Heart right ventricle (tissue), 16 donors: ENCODE measurements around the gene FAM13A. TPM values are rescaled to one million over a fixed set of nuclear protein-coding genes. Genes with fewer than 3 reads are reported as not detected.

Experiments used
- ATAC-seq, 8 donors: fragments of 200-7000 bp; cut with Tn5 transposase; one replicate each; pipeline ENCODE4 v1.9.1; 2020; ENCODE audit warnings: mild to moderate bottlenecking in 8 of 8, moderate library complexity in 8 of 8, moderate number of reproducible peaks in 1 of 8
- DNase-seq, 2 donors: peaks; one replicate each; pipeline ENCODE4 v3.0.0-alpha.2; 2020
- H3K27ac ChIP-seq, 10 donors: fragments of 200-600 bp; sonication (generic) in 2 of 10; one replicate each; pipeline versions ENCODE4 v1.5.0 to v1.8.0; 2020 to 2022; ENCODE audit warnings: mild to moderate bottlenecking in 3 of 10
- H3K27me3 ChIP-seq, 7 donors: fragments of 200-600 bp; one replicate each; pipeline ENCODE4 v1.8.0; 2021 to 2022; ENCODE audit warnings: mild to moderate bottlenecking in 2 of 7
- H3K36me3 ChIP-seq, 9 donors: fragments of 200-600 bp; sonication (generic) in 1 of 9; one replicate each; pipeline versions ENCODE4 v1.5.0 to v1.8.0; 2020 to 2022; ENCODE audit warnings: mild to moderate bottlenecking in 2 of 9
- H3K4me1 ChIP-seq, 9 donors: fragments of 200-600 bp; sonication (generic) in 1 of 9; one replicate each; pipeline versions ENCODE4 v1.5.0 to v1.8.0; 2020 to 2022; ENCODE audit warnings: mild to moderate bottlenecking in 4 of 9
- H3K4me3 ChIP-seq, 10 donors: fragments of 200-600 bp; sonication (generic) in 2 of 10; one replicate each; pipeline versions ENCODE4 v1.5.0 to v1.8.0; 2020 to 2022; ENCODE audit warnings: mild to moderate bottlenecking in 7 of 10, moderate library complexity in 2 of 10
- H3K9me3 ChIP-seq, 11 donors: fragments of 200-600 bp in 10 of 11; sonication (generic) in 2 of 11; one replicate each; pipeline versions ENCODE4 v1.5.0 to v1.8.0; 2013 to 2022; ENCODE audit warnings: mild to moderate bottlenecking in 2 of 11, control low read depth in 1 of 11, moderate library complexity in 1 of 11
- CTCF ChIP-seq, 9 donors: fragments of 200-600 bp; sonication (generic) in 2 of 9; IDR thresholded peaks; one replicate each; pipeline versions ENCODE4 v1.5.0 to v1.8.0; 2021 to 2022; ENCODE audit warnings: antibody characterized with exemption in 9 of 9, mild to moderate bottlenecking in 5 of 9, moderate library complexity in 1 of 9
- WGBS, 2 donors: extraction: QIAGEN DNeasy Blood & Tissue Kit; methylation state at CpG; one replicate each; pipeline ENCODE4 v1.1.7; 2013; ENCODE audit warnings: inconsistent platforms in 1 of 2; 5-methylcytosine and 5-hydroxymethylcytosine counted together
- intact Hi-C, 10 donors: fragments of 100-400 bp; cut with DNase I; formaldehyde crosslinking; loops; one replicate each; pipeline versions ENCODE4 v1.11.1 to v1.14.2; 2022
- long read RNA-seq, 3 donors: library from polyadenylated mRNA; unstranded; transcript quantifications; one replicate each; pipeline ENCODE4 v2.0.0, GENCODE V29; 2020 to 2021
- polyA plus RNA-seq, 2 donors: library from polyadenylated mRNA; stranded (reverse); fragments of 200-250 nt; gene quantifications; one replicate each; pipeline ENCODE4 v1.2.3, GENCODE V29; 2013
- total RNA-seq, 10 donors: library from RNA; stranded (reverse); fragmentation: NEBNext Ultra II Directional in 3 of 10; extraction: Animal tissue kit (Norgen Biotek cat#: 25700) in 3 of 10; gene quantifications; one replicate each; pipeline versions ENCODE4 v1.2.1 to v1.2.4, GENCODE V29; 2021 to 2023
- donor health status: Arrhythmogenic right ventricular cardiomyopathy.
- donor health status: ischemic (EF 13 %, LVEDD 7.1; RV severe dilation, severe dysfunction).
- donor health status: healthy with polysubstance abuse.
- donor health status: DM: no; HTN: yes; CAD: no.
- donor health status: DM: no; HTN: no; CAD: no.
- donor health status: ischemic (EF 25% LVEDD 6.9; RV normal size, moderate dysfunction).
- donor health status: ischemic (EF 25% LVEDD 5.7; RV mildly dilated, moderate dysfunction).
- donor health status: healthy.
- donor health status: DM: yes; HTN: yes; CAD: no.
- donor health status: Ischemic cardiomyopathy.
- donor health status: ischemic (EF 35%, LVEDD 5.7; RV mildly dilated, moderate dysfunction).
- donor health status: nonischemic (EF 11% LVEDD 7.7; RV severe dilation, severe dysfunction).
- donor health status: DM: yes; HTN: yes; CAD: no.
- donor health status: PGD.
- donor health status: ischemic (EF 29% LVEDD 5.4; RV normal size, mild dysfunction).
- donor health status: nonischemic (EF 23%, LVEDD 6.1; RV moderate dilation, normal function).

FAM13A gene
- total RNA-seq (10 to 100 TPM in 9 of 10 donors, 1 to 10 TPM in 1; 6.7 to 18.4 (median 14.9) TPM), polyA plus RNA-seq (10 to 100 TPM in 1 of 2 donors, 1 to 10 TPM in 1; 2.4 to 12.1 TPM)
- long read RNA-seq, donor 1, full-length matches to known transcripts: 3 of 14 reads
- long read RNA-seq, donor 1, partial matches to known transcripts: 6 of 14 reads
- long read RNA-seq, donor 1, other reads (novel, unspliced or antisense): 5 of 14 reads
- long read RNA-seq, donor 2, partial matches to known transcripts: 6 of 18 reads
- long read RNA-seq, donor 2, other reads (novel, unspliced or antisense): 9 of 18 reads
- long read RNA-seq, donor 3, partial matches to known transcripts: 8 of 21 reads
- long read RNA-seq, donor 3, other reads (novel, unspliced or antisense): 11 of 21 reads

- ATAC-seq (peak; percentile 89 to 97 (median 96)), DNase-seq (peak; percentile 41 to 84)
- H3K4me3 ChIP-seq: peak within 1 kb of the TSS; percentile 18 to 60 (median 46)
- peaks cover 0 to 5% (median 0%) of the 10 kb centered on the region in 11 donors for H3K9me3 ChIP-seq
- intact Hi-C loops: loop anchor here in 1 of 10 donors (2.0 kb wide), 1 partner anchor 54 kb away; the partner anchor contains the start of gene TIGD2
- H3K27ac ChIP-seq: peak within 1 kb of the TSS in 8 of 10 donors; percentile 37 to 66 (median 57)
- no peaks in the 10 kb centered on the region for H3K36me3 ChIP-seq
- peaks cover 0 to 26% (median 16%) of the 10 kb centered on the region in 9 donors for H3K4me1 ChIP-seq
- TF ChIP-seq CTCF (IDR thresholded peaks at IDR 0.05): no peak
- WGBS, 2 donors: 4% methylated on average over 9 of the region's 9 CpGs
- H3K27me3 ChIP-seq: no peaks in the 10 kb centered on the region
These were observed at the start of gene FAM13A for GRCh38 chr4:89056953-89057398. Gene FAM13A (minus strand): TSS chr4:89057185. CDS start chr4:89056964, 221 bp downstream.

- DNase-seq (no peak), ATAC-seq (no peak)
- no peak for TF ChIP-seq CTCF (IDR thresholded peaks at IDR 0.05)
- Histone ChIP-seq H3K4me3 (no peak overlapping the region), H3K27me3 (peaks cover 0 to 13% (median 0%) of the 10 kb centered on the region in 7 donors), H3K4me1 (peaks cover 0 to 11% (median 7%) of the 10 kb centered on the region in 9 donors), H3K27ac (no peak overlapping the region), H3K36me3 (no peaks in the 10 kb centered on the region), H3K9me3 (no peaks in the 10 kb centered on the region)
- intact Hi-C loops: no loop called here
- WGBS, 2 donors: 69 to 87% methylated on average over 6 of the region's 6 CpGs
These were observed 48.7 kb upstream of the FAM13A start for GRCh38 chr4:89105726-89106125.

- Histone ChIP-seq H3K27me3 (no peaks in the 10 kb centered on the region), H3K4me3 (no peak overlapping the region), H3K36me3 (no peaks in the 10 kb centered on the region), H3K9me3 (no peaks in the 10 kb centered on the region), H3K4me1 (no peaks in the 10 kb centered on the region), H3K27ac (no peak overlapping the region)
- DNase-seq (no peak), ATAC-seq (no peak)
- no peak for TF ChIP-seq CTCF (IDR thresholded peaks at IDR 0.05)
- WGBS, 2 donors: 88 to 92% methylated on average over 11 of the region's 11 CpGs
- intact Hi-C loops: no loop called here
These were observed 44.5 kb upstream of the FAM13A start for GRCh38 chr4:89101256-89102161.

- WGBS, 2 donors: 81 to 84% methylated on average over 3 of the region's 3 CpGs
- H3K9me3 ChIP-seq: no peaks in the 10 kb centered on the region
- H3K4me1 ChIP-seq: no peaks in the 10 kb centered on the region
- ATAC-seq (no peak), DNase-seq (no peak)
- no peak overlapping the region for H3K4me3 ChIP-seq
- no peak overlapping the region for H3K27ac ChIP-seq
- H3K36me3 ChIP-seq: no peaks in the 10 kb centered on the region
- intact Hi-C loops: no loop called here
- TF ChIP-seq CTCF (IDR thresholded peaks at IDR 0.05): no peak
- H3K27me3 ChIP-seq: no peaks in the 10 kb centered on the region
These were observed 43.9 kb upstream of the FAM13A start for GRCh38 chr4:89100853-89101252.
